Caco-2 (cell line): Measurements from ENCODE around the gene CMTM7. TPM values are rescaled to one million over a fixed set of nuclear protein-coding genes. Genes with fewer than 3 reads are reported as not detected.
"Not testable (repeated sequence)": the region's sequence is repeated elsewhere in the genome, so short reads cannot be mapped to it uniquely, and the experiment has no call there.

Experiments used
- BruUV-seq: library from RNA; stranded (reverse); fragments of 400-500 nt; replicated peaks from 2 replicates; lab custom pipeline; 2021; lab: Mats Ljungman, UMichigan
- CTCF ChIA-PET: fragments of 300-600 bp; sonication (Branson Sonifier 250); formaldehyde crosslinking; loops from one replicate; lab custom pipeline; 2022; ENCODE audit warnings: antibody characterized with exemption; lab: Charles Lee
- POLR2A ChIA-PET: fragments of 300-600 bp; sonication (Branson Sonifier 250); formaldehyde crosslinking; loops from one replicate; lab custom pipeline; 2022; ENCODE audit warnings: antibody characterized with exemption; lab: Charles Lee
- DNase-seq, 2 experiments: peaks; one replicate each; pipeline versions ENCODE4 v3.0.0 to v3.0.0-alpha.2; 2020 to 2022
- H3K27me3 ChIP-seq: replicated peaks from 2 replicates; pipeline ENCODE4 v1.6.0; 2011; ENCODE audit warnings: low read length; ENCODE audit not compliant: control insufficient read depth, insufficient read depth
- H3K36me3 ChIP-seq: 2 replicates; pipeline ENCODE4 v1.5.1; 2011; ENCODE audit warnings: low read length; ENCODE audit not compliant: control insufficient read depth, insufficient read depth
- H3K4me1 ChIP-seq: fragments of 250-450 bp; sonication (Bioruptor Pico); 2 replicates; pipeline ENCODE4 v1.5.1; 2020; ENCODE audit warnings: mild to moderate bottlenecking
- H3K4me3 ChIP-seq: 2 replicates; pipeline ENCODE4 v1.5.1; 2011; ENCODE audit warnings: low read depth, mild to moderate bottlenecking, control low read depth, low read length
- H3K9me3 ChIP-seq: fragments of 250-450 bp; sonication (Bioruptor Pico); 2 replicates; pipeline ENCODE4 v1.5.1; 2020; ENCODE audit warnings: mild to moderate bottlenecking, moderate library complexity
- H3K27ac Mint-ChIP-seq: one replicate; pipeline ENCODE4 v1.8.0; 2022; ENCODE audit warnings: mixed read lengths; ENCODE audit not compliant: unreplicated experiment
- H3K27me3 Mint-ChIP-seq: one replicate; pipeline ENCODE4 v1.8.0; 2022; ENCODE audit warnings: mixed read lengths; ENCODE audit not compliant: insufficient read depth, unreplicated experiment
- H3K36me3 Mint-ChIP-seq: one replicate; pipeline ENCODE4 v1.8.0; 2022; ENCODE audit warnings: mild to moderate bottlenecking, mixed read lengths; ENCODE audit not compliant: insufficient read depth, unreplicated experiment
- H3K4me1 Mint-ChIP-seq: one replicate; pipeline ENCODE4 v1.8.0; 2022; ENCODE audit warnings: low read depth, mixed read lengths; ENCODE audit not compliant: unreplicated experiment
- H3K4me3 Mint-ChIP-seq: one replicate; pipeline ENCODE4 v1.8.0; 2022; ENCODE audit warnings: mild to moderate bottlenecking, moderate library complexity, mixed read lengths; ENCODE audit not compliant: unreplicated experiment
- H3K9me3 Mint-ChIP-seq: one replicate; pipeline ENCODE4 v1.8.0; 2022; ENCODE audit warnings: mixed read lengths; ENCODE audit not compliant: unreplicated experiment
- intact Hi-C: fragments of 100-400 bp; cut with micrococcal nuclease; formaldehyde crosslinking; loops from one replicate; pipeline ENCODE4 v1.10.0; 2022; ENCODE audit not compliant: unreplicated experiment
- total RNA-seq: library from RNA; stranded (reverse); gene quantifications from 2 replicates; pipeline ENCODE4 v1.2.3, GENCODE V29; 2022
- TF ChIP-seq, protein P1 (sequence below), 2 experiments: fragments of 200-600 bp in 1 of 2; IDR thresholded peaks; 1 replicate in 1 of 2; 2 replicates in 1 of 2; pipeline versions ENCODE4 v1.5.1 to v1.8.0; 2011 to 2022; ENCODE audit warnings: antibody characterized with exemption in 1 of 2, control low read depth in 1 of 2, inconsistent platforms in 1 of 2, low read depth in 1 of 2, low read length in 1 of 2, mild to moderate bottlenecking in 1 of 2, moderate library complexity in 1 of 2; ENCODE audit not compliant: insufficient read depth in 1 of 2, severe bottlenecking in 1 of 2, unreplicated experiment in 1 of 2

The CMTM7 gene
- total RNA-seq, 1 experiment from 2014 or later = 27.0 TPM

DNA sequence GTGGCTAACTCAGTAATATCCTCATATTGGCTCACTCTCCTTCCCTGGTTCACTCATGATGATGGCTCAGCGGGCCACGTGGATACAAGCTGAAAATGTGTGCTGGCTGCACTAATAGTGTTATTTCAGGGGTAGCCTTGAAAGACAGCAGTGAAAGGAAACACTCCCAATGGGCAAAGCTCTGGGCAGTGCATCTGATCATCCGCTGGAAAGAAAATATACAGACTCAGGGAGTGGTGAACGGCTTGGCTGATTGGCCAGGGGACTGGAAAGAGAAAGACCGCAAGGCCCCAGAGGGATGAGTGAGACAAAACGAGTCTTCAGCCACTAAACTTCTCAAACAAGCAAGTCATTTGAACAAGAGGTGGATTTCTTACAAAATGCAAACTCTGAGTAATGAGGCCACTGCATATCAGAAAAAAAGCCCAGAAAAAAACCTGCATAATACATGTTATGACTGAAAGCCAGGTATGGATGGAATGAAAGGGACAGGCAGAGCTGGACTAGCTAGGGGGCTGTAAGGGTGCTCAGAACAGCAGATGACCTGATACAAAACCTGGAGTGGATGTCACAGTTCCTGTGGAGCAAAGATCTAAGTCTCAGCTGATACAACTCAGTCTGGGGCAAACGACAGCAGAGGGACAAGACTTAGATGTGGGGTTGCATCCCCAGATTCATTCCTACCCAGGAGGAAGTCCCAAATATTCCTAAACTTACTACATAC lies 77.7 kb downstream of the CMTM7 start:
- H3K27me3 ChIP-seq = no peaks in the 10 kb centered on the region; the same call in 1 of the 2 replicates
- H3K4me1 ChIP-seq = no peaks in the 10 kb centered on the region
- H3K27ac Mint-ChIP-seq = no peak overlapping the region
- no peak overlapping the region for H3K4me3 ChIP-seq
- no peaks in the 10 kb centered on the region for H3K4me1 Mint-ChIP-seq
- H3K4me3 Mint-ChIP-seq = no peak overlapping the region
- intact Hi-C loops = loop anchor here (5.0 kb wide), 1 partner anchor 292 kb away; no protein-coding TSS in a partner anchor
- no peaks in the 10 kb centered on the region for H3K9me3 ChIP-seq
- ChIA-PET POLR2A (no interaction called here), CTCF (no interaction called here)
- no peaks in the 10 kb centered on the region for H3K9me3 Mint-ChIP-seq
- no peak for DNase-seq
- TF ChIP-seq, protein P1, sequence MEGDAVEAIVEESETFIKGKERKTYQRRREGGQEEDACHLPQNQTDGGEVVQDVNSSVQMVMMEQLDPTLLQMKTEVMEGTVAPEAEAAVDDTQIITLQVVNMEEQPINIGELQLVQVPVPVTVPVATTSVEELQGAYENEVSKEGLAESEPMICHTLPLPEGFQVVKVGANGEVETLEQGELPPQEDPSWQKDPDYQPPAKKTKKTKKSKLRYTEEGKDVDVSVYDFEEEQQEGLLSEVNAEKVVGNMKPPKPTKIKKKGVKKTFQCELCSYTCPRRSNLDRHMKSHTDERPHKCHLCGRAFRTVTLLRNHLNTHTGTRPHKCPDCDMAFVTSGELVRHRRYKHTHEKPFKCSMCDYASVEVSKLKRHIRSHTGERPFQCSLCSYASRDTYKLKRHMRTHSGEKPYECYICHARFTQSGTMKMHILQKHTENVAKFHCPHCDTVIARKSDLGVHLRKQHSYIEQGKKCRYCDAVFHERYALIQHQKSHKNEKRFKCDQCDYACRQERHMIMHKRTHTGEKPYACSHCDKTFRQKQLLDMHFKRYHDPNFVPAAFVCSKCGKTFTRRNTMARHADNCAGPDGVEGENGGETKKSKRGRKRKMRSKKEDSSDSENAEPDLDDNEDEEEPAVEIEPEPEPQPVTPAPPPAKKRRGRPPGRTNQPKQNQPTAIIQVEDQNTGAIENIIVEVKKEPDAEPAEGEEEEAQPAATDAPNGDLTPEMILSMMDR (IDR thresholded peaks at IDR 0.05; ENCODE audit: insufficient read depth in 1 of 2, low read depth in 1 of 2, low read length in 1 of 2, severe bottlenecking in 1 of 2, unreplicated experiment in 1 of 2) = no peak
- no peaks in the 10 kb centered on the region; the same call in 1 of the 2 replicates for H3K36me3 ChIP-seq
- peaks cover 38% of the 10 kb centered on the region for H3K36me3 Mint-ChIP-seq
- no peaks in the 10 kb centered on the region for H3K27me3 Mint-ChIP-seq
- no TSS peak for BruUV-seq

DNA sequence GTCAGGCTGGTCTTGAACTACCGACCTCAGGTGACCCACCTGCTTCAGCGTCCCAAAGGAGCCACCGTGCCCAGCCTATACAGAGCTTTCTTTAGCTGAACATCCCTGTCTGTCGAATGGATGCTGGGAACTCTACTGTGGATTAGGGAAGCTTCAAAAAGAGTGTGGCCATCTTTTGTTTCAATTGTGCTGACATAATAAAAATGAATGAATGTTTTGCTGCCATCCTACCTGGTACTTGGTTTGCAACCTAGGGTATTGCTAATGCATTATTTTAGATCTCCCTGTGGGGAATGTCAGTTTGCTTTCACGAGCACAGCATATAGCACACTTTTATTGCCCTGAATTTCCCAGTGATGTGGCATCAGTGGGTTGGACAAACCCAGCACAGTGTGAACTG lies 78.7 kb downstream of the CMTM7 start:
- TF ChIP-seq, protein P1 (IDR thresholded peaks at IDR 0.05; ENCODE audit: insufficient read depth in 1 of 2, low read depth in 1 of 2, low read length in 1 of 2, severe bottlenecking in 1 of 2, unreplicated experiment in 1 of 2) = no peak
- CTCF ChIA-PET = no interaction called here
- intact Hi-C loops = no loop called here
- no peak overlapping the region for H3K4me3 ChIP-seq
- Mint-ChIP-seq H3K4me3 (no peak overlapping the region), H3K27ac (no peak overlapping the region), H3K27me3 (no peaks in the 10 kb centered on the region), H3K36me3 (peaks cover 39% of the 10 kb centered on the region), H3K4me1 (no peaks in the 10 kb centered on the region), H3K9me3 (no peaks in the 10 kb centered on the region)
- H3K27me3 ChIP-seq = no peaks in the 10 kb centered on the region; the same call in 1 of the 2 replicates
- no peaks in the 10 kb centered on the region for H3K9me3 ChIP-seq
- POLR2A ChIA-PET = no interaction called here
- BruUV-seq = no TSS peak
- no peaks in the 10 kb centered on the region for H3K4me1 ChIP-seq
- no peak for DNase-seq
- H3K36me3 ChIP-seq = no peaks in the 10 kb centered on the region; the same call in 1 of the 2 replicates

DNA sequence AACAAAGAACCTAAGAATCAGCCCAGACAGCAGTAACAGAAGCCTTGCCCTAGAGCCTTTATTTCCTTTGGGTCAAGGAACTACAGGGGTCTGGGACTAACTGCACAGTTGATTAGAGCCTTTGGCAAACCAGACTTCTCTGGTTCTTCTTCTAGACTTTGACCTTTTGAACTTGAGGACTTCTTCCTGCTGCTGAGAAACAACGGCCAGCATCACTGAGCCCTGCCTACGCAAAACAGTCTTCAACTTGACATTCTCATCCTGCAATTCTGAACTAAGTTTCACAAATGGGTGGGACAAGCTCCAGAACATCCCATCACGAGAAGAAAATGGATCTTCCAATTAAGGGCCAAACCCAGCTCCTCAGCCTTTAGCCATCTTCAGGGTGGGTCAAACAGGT lies 79.6 kb downstream of the CMTM7 start:
- Histone ChIP-seq H3K4me1 (no peaks in the 10 kb centered on the region), H3K36me3 (no peaks in the 10 kb centered on the region; the same call in 1 of the 2 replicates), H3K9me3 (no peaks in the 10 kb centered on the region), H3K4me3 (no peak overlapping the region), H3K27me3 (no peaks in the 10 kb centered on the region; the same call in 1 of the 2 replicates)
- BruUV-seq = no TSS peak
- Mint-ChIP-seq H3K27me3 (no peaks in the 10 kb centered on the region), H3K36me3 (peaks cover 35% of the 10 kb centered on the region), H3K27ac (no peak overlapping the region), H3K9me3 (no peaks in the 10 kb centered on the region), H3K4me1 (no peaks in the 10 kb centered on the region), H3K4me3 (no peak overlapping the region)
- intact Hi-C loops = no loop called here
- TF ChIP-seq, protein P1 (IDR thresholded peaks at IDR 0.05; ENCODE audit: insufficient read depth in 1 of 2, low read depth in 1 of 2, low read length in 1 of 2, severe bottlenecking in 1 of 2, unreplicated experiment in 1 of 2) = no peak
- DNase-seq = no peak
- ChIA-PET CTCF (no interaction called here), POLR2A (no interaction called here)

DNA sequence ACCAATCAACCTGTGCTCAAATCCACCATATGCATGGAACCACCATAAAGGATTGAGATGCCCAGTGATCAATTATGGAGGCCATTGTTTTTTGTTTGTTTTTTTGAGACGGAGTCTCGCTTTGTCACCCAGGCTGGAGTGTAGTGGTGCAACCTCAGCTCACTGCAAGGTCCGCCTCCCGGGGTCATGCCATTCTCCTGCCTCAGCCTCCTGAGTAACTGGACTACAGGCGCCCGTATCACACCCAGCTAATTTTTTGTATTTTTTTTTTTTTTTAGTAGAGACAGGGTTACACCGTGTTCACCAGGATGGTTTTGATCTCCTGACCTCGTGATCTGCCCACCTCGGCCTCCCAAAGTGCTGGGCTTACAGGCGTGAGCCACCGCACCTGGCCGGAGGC lies 80.5 kb downstream of the CMTM7 start:
- H3K4me1 Mint-ChIP-seq, CTCF ChIA-PET, POLR2A ChIA-PET, H3K36me3 ChIP-seq, H3K4me1 ChIP-seq, H3K27me3 ChIP-seq, BruUV-seq, H3K9me3 ChIP-seq, H3K4me3 Mint-ChIP-seq, DNase-seq, intact Hi-C loops, H3K27me3 Mint-ChIP-seq, H3K27ac Mint-ChIP-seq, H3K9me3 Mint-ChIP-seq, H3K4me3 ChIP-seq: not testable (repeated sequence)
- peaks cover 41% of the 10 kb centered on the region for H3K36me3 Mint-ChIP-seq
